MM.1S (cell line): Measurements from ENCODE around the gene RAI1.

Experiments used
- DNase-seq: peaks from one replicate; pipeline ENCODE4 v3.0.0-alpha.2; 2015
- H2AFZ ChIP-seq: fragments of 300-600 bp; sonication (generic); 2 replicates; pipeline ENCODE4 v1.6.0; 2016; ENCODE audit warnings: antibody characterized with exemption, low read length
- H3F3A ChIP-seq: fragments of 300-600 bp; sonication (generic); 2 replicates; pipeline ENCODE4 v1.6.1; 2016; ENCODE audit warnings: mild to moderate bottlenecking, antibody characterized with exemption, low read length, moderate library complexity, mixed read lengths; ENCODE audit not compliant: insufficient read depth
- H3K27ac ChIP-seq: fragments of 300-600 bp; sonication (generic); 2 replicates; pipeline ENCODE4 v1.5.1; 2016; ENCODE audit warnings: mild to moderate bottlenecking, low read length
- H3K27me3 ChIP-seq: fragments of 300-600 bp; sonication (generic); replicated peaks from 2 replicates; pipeline ENCODE4 v1.6.0; 2016; ENCODE audit warnings: low read length; ENCODE audit not compliant: insufficient read depth
- H3K36me3 ChIP-seq: fragments of 300-600 bp; sonication (generic); replicated peaks from 2 replicates; pipeline ENCODE4 v1.6.1; 2016; ENCODE audit warnings: mild to moderate bottlenecking, low read length, mixed read lengths; ENCODE audit not compliant: insufficient read depth
- H3K4me1 ChIP-seq: fragments of 300-600 bp; sonication (generic); 2 replicates; pipeline ENCODE4 v1.6.1; 2016; ENCODE audit warnings: low read length, mixed read lengths
- H3K4me2 ChIP-seq: fragments of 300-600 bp; sonication (generic); 2 replicates; pipeline ENCODE4 v1.6.0; 2016; ENCODE audit warnings: low read depth, low read length
- H3K4me3 ChIP-seq: fragments of 300-600 bp; sonication (generic); 2 replicates; pipeline ENCODE4 v1.5.1; 2016; ENCODE audit warnings: low read length, mixed read lengths
- H3K79me2 ChIP-seq: fragments of 300-600 bp; sonication (generic); 2 replicates; pipeline ENCODE4 v1.6.1; 2016; ENCODE audit warnings: mixed run types, low read length, mixed read lengths
- H3K9ac ChIP-seq: fragments of 300-600 bp; sonication (generic); 2 replicates; pipeline ENCODE4 v1.6.1; 2016; ENCODE audit warnings: low read length, mixed read lengths
- H3K9me2 ChIP-seq: fragments of 300-600 bp; sonication (generic); replicated peaks from 2 replicates; pipeline ENCODE4 v1.6.1; 2016; ENCODE audit warnings: mild to moderate bottlenecking, low read length, mixed read lengths; ENCODE audit not compliant: insufficient read depth
- H3K9me3 ChIP-seq: fragments of 300-600 bp; sonication (generic); replicated peaks from 2 replicates; pipeline ENCODE4 v1.6.1; 2016; ENCODE audit warnings: mild to moderate bottlenecking, low read length, mixed read lengths; ENCODE audit not compliant: insufficient read depth
- H4K20me1 ChIP-seq: fragments of 300-600 bp; sonication (generic); 2 replicates; pipeline ENCODE4 v1.6.1; 2016; ENCODE audit warnings: mild to moderate bottlenecking, low read length, moderate library complexity, mixed read lengths; ENCODE audit not compliant: insufficient read depth
- CTCF ChIP-seq: fragments of 300-600 bp; sonication (generic); IDR thresholded peaks from 2 replicates; pipeline ENCODE4 v1.5.1; 2016; ENCODE audit warnings: antibody characterized with exemption, low read length, mixed read lengths
- EZH2 ChIP-seq: fragments of 300-600 bp; sonication (generic); optimal IDR thresholded peaks from 2 replicates; pipeline ENCODE3; 2017; ENCODE audit warnings: low read depth, mild to moderate bottlenecking, antibody characterized with exemption, low read length, mixed read lengths
- EZH2phosphoT487 ChIP-seq: fragments of 300-600 bp; sonication (generic); IDR thresholded peaks from 2 replicates; pipeline ENCODE4 v1.6.1; 2018; ENCODE audit warnings: antibody characterized with exemption, low read length

Gene RAI1

GRCh38 chr17:17812211-17813054 lies 131.2 kb downstream of the RAI1 start:
- Histone ChIP-seq H3F3A (peaks cover 20% of the 10 kb centered on the region), H3K36me3 (peaks cover 3% of the 10 kb centered on the region; the same call in 1 of the 2 replicates), H3K4me1 (peaks cover 16% of the 10 kb centered on the region), H4K20me1 (no peaks in the 10 kb centered on the region), H3K9me3 (no peaks in the 10 kb centered on the region), H3K79me2 (no peaks in the 10 kb centered on the region), H3K27me3 (no peaks in the 10 kb centered on the region), H3K4me2 (no peak overlapping the region), H3K27ac (no peak overlapping the region), H2AFZ (no peak overlapping the region), H3K9ac (no peak overlapping the region), H3K9me2 (no peaks in the 10 kb centered on the region), H3K4me3 (no peak overlapping the region)
- no peak for TF ChIP-seq EZH2
- TF ChIP-seq EZH2phosphoT487, result no peak
- TF ChIP-seq CTCF, result peak; percentile 95
- DNase-seq, result peak; percentile 20

- Histone ChIP-seq H3K27me3 (no peaks in the 10 kb centered on the region), H3K4me3 (no peak overlapping the region), H2AFZ (no peak overlapping the region), H3K9me3 (no peaks in the 10 kb centered on the region), H3K4me1 (peaks cover 11% of the 10 kb centered on the region), H3F3A (peaks cover 20% of the 10 kb centered on the region), H3K4me2 (no peak overlapping the region), H3K79me2 (no peaks in the 10 kb centered on the region), H3K27ac (no peak overlapping the region), H3K9me2 (no peaks in the 10 kb centered on the region), H4K20me1 (no peaks in the 10 kb centered on the region), H3K9ac (no peak overlapping the region), H3K36me3 (peaks cover 3% of the 10 kb centered on the region; the same call in 1 of the 2 replicates)
- TF ChIP-seq EZH2, result no peak
- no peak for DNase-seq
These were observed 131.9 kb downstream of the RAI1 start for GRCh38 chr17:17813055-17813724.

- Histone ChIP-seq H4K20me1 (no peaks in the 10 kb centered on the region), H3K79me2 (no peaks in the 10 kb centered on the region), H3K4me1 (peaks cover 8% of the 10 kb centered on the region), H3F3A (peaks cover 17% of the 10 kb centered on the region), H3K4me3 (no peak overlapping the region), H3K27ac (no peak overlapping the region), H3K27me3 (no peaks in the 10 kb centered on the region), H3K9me2 (no peaks in the 10 kb centered on the region), H2AFZ (no peak overlapping the region), H3K9ac (no peak overlapping the region), H3K9me3 (no peaks in the 10 kb centered on the region), H3K36me3 (peaks cover 5% of the 10 kb centered on the region), H3K4me2 (no peak overlapping the region)
- TF ChIP-seq EZH2phosphoT487, result no peak
- TF ChIP-seq EZH2, result no peak
- TF ChIP-seq CTCF, result no peak
- no peak for DNase-seq
These were observed 132.5 kb downstream of the RAI1 start for GRCh38 chr17:17813725-17814095.
